ENCODE results near the gene ACVR2B.

DNA sequence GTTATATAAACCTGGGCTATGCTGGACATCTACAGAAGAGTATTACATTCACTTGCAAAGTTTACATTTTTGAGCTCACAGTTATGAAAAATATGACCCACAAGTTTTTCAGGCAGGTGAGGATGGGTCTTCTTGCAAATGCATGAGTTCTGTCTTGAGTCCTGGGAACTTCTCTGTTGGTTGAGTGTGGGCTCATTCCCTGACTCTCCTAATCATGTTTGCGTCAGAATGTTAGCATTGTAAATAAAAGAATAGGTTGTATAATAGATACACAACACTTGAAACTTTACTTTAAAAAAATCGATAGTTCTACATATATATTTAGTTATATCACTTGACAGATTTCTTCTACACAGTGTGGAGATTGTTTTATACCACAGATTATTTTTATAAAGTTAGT lies 35.3 kb downstream of the ACVR2B start:
- TF ChIP-seq, protein P1, sequence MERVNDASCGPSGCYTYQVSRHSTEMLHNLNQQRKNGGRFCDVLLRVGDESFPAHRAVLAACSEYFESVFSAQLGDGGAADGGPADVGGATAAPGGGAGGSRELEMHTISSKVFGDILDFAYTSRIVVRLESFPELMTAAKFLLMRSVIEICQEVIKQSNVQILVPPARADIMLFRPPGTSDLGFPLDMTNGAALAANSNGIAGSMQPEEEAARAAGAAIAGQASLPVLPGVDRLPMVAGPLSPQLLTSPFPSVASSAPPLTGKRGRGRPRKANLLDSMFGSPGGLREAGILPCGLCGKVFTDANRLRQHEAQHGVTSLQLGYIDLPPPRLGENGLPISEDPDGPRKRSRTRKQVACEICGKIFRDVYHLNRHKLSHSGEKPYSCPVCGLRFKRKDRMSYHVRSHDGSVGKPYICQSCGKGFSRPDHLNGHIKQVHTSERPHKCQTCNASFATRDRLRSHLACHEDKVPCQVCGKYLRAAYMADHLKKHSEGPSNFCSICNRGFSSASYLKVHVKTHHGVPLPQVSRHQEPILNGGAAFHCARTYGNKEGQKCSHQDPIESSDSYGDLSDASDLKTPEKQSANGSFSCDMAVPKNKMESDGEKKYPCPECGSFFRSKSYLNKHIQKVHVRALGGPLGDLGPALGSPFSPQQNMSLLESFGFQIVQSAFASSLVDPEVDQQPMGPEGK (CRISPR knock-in tag; IDR thresholded peaks at IDR 0.05; ENCODE audit: borderline replicate concordance), result no peak
- TF ChIP-seq ZC3H10 (CRISPR knock-in tag; IDR thresholded peaks at IDR 0.05), result no peak
- no peak for TF ChIP-seq ZFP3 (CRISPR knock-in tag; IDR thresholded peaks at IDR 0.05)
- no peak for TF ChIP-seq RARB (CRISPR knock-in tag; IDR thresholded peaks at IDR 0.05)
- no peak for TF ChIP-seq ZNF565 (CRISPR knock-in tag; conservative IDR thresholded peaks at IDR 0.05; ENCODE audit: low read depth)
- no peak for TF ChIP-seq BACH2 (CRISPR knock-in tag; IDR thresholded peaks at IDR 0.05; ENCODE audit: borderline replicate concordance)
- no peak for TF ChIP-seq ARNTL (CRISPR knock-in tag; IDR thresholded peaks at IDR 0.05; ENCODE audit: borderline replicate concordance, low read depth)
- TF ChIP-seq, protein P2, sequence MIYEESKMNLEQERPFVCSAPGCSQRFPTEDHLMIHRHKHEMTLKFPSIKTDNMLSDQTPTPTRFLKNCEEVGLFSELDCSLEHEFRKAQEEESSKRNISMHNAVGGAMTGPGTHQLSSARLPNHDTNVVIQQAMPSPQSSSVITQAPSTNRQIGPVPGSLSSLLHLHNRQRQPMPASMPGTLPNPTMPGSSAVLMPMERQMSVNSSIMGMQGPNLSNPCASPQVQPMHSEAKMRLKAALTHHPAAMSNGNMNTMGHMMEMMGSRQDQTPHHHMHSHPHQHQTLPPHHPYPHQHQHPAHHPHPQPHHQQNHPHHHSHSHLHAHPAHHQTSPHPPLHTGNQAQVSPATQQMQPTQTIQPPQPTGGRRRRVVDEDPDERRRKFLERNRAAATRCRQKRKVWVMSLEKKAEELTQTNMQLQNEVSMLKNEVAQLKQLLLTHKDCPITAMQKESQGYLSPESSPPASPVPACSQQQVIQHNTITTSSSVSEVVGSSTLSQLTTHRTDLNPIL (CRISPR knock-in tag; IDR thresholded peaks at IDR 0.05; ENCODE audit: low read depth), result no peak
- no peak for TF ChIP-seq CSDC2 (CRISPR knock-in tag; IDR thresholded peaks at IDR 0.05)
- no peak for TF ChIP-seq ESRRG (CRISPR knock-in tag; IDR thresholded peaks at IDR 0.05)
- no peak for TF ChIP-seq ZFP30 (CRISPR knock-in tag; IDR thresholded peaks at IDR 0.05)

Data from SK-N-SH treated with all-trans-retinoic acid at 6 μM for 48 hours (cell line).